COLO668 (cell line): ENCODE results near the gene PAM16.
"Not testable (repeated sequence)": the region's sequence is repeated elsewhere in the genome, so short reads cannot be mapped to it uniquely, and the experiment has no call there.

Experiments
- DNase-seq: peaks from one replicate; lab custom pipeline; 2025; ENCODE audit not compliant: unreplicated experiment; lab: John Stamatoyannopoulos, UW

PAM16 gene

DNA sequence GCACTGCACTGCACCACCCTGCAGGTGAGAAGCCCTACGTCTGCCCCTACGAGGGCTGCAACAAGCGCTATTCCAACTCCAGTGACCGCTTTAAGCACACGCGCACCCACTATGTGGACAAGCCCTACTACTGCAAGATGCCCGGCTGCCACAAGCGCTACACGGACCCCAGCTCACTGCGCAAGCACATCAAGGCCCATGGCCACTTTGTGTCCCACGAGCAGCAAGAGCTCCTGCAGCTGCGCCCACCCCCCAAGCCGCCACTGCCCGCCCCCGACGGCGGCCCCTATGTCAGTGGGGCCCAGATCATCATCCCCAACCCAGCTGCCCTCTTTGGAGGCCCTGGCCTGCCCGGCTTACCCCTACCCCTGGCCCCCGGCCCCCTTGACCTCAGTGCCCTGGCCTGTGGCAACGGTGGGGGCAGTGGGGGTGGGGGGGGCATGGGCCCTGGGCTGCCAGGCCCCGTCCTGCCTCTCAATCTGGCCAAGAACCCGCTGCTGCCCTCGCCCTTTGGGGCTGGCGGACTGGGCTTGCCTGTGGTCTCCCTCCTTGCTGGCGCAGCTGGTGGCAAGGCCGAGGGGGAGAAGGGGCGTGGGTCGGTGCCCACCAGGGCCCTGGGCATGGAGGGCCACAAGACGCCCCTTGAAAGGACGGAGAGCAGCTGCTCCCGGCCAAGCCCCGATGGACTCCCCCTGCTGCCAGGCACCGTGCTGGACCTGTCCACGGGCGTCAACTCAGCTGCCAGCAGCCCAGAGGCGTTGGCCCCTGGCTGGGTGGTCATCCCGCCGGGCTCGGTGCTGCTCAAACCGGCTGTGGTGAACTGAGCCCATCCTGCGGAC, 14.2 kb downstream of the PAM16 start:
- DNase-seq, result no peak

DNA sequence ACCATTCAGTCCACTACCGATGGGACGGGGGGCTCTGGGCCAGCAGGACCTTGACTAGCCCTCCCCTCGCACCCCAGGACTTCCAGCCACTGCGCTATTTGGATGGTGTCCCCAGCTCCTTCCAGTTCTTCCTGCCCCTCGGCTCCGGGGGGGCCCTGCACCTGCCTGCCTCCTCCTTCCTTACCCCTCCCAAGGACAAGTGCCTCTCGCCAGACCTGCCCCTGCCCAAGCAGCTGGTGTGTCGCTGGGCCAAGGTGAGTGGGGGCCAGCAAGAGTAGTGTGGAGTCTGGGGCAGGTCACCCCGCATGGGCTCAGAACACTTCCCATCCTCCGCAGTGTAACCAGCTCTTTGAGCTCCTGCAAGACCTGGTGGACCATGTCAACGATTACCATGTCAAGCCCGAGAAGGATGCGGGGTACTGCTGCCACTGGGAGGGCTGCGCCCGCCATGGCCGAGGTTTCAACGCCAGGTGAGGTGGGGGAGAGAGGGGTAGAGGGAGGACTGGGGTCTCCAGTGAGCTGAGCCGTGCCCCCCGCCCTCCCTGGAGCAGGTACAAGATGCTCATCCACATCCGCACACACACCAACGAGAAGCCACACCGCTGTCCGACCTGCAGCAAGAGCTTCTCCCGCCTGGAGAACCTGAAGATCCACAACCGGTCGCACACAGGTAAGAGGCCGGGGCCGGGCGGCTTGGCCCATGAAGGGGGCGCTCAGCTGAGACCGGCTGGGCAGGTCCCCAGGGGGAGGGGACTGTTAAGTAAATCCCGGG, 16.2 kb downstream of the PAM16 start:
- DNase-seq, result no peak

DNA sequence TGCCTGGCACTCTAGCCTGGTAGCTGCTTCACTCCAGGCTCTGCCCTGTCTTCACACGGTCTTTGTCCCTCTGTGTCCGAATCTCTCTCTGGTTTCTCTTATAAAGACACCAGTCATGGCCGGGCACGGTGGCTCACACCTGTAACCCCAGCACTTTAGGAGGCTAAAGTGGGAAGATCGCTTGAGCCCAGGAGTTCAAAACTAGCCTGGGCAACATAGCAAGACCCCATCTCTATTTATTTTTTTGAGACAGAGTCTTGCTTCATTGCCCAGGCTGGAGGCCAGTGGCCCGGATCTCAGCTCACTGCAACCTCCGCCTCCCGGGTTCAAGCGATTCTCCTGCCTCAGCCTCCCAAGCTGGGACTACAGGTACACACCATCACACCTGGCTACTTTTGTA, 17.4 kb downstream of the PAM16 start:
- DNase-seq, result not testable (repeated sequence)

GRCh38 chr16:4333308-4333638, 17.8 kb downstream of the PAM16 start:
- DNase-seq, result no peak

DNA sequence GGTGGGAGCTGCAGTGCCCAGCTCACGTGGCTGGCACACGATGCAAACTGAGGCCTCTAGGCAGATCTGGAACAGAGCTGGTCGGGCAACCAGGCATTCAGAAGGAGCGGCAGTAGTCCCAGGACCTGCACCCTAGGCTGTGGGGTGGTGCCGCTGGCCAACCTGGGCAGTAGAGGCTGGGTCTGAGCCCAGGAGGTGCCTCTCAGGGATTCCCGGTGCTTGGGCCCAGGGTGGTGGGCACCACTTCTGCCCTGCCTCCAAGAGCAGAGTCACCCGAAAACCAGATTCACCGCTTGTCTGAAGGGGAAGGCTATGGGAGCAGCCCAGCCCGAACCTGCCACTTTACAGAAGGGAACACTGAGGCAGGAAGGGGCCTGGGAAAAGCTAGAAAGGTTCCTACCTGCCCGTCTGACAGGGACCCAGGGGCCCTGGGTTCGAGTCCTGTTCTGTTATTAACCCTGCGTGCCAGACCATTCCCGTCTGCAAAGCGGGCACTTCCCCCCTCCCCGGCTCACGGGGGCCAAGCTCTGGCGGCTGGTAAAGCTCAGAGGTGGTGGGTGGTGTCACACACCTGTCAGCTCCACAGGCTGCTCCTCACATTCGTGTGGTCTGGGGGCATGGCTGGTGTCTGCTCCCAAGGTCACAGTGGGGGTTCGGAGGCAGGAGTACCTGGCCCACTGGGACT, 18.4 kb downstream of the PAM16 start:
- no peak for DNase-seq

DNA sequence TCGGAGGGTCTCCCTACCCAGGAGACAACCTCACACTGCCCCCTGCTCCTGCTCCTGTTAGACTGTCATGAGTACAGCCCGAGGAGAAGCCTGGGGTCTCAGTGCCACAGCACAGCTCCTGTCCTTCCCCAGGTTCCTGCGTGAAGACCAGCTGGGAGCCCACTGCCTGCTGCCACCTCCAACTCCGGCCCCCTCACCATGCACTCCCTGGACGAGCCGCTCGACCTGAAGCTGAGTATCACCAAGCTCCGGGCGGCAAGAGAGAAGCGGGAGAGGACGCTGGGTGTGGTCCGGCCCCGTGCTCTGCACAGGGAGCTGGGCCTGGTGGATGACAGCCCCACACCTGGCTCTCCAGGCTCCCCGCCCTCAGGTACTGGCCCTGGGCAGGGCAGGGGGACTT, 19.0 kb downstream of the PAM16 start:
- DNase-seq, result no peak

GRCh38 chr16:4330277-4330874, 20.7 kb downstream of the PAM16 start:
- peak; percentile 75 for DNase-seq

- DNase-seq, result peak; percentile 48
Observed at GRCh38 chr16:4328782-4329775, 22.0 kb downstream of the PAM16 start.

DNA sequence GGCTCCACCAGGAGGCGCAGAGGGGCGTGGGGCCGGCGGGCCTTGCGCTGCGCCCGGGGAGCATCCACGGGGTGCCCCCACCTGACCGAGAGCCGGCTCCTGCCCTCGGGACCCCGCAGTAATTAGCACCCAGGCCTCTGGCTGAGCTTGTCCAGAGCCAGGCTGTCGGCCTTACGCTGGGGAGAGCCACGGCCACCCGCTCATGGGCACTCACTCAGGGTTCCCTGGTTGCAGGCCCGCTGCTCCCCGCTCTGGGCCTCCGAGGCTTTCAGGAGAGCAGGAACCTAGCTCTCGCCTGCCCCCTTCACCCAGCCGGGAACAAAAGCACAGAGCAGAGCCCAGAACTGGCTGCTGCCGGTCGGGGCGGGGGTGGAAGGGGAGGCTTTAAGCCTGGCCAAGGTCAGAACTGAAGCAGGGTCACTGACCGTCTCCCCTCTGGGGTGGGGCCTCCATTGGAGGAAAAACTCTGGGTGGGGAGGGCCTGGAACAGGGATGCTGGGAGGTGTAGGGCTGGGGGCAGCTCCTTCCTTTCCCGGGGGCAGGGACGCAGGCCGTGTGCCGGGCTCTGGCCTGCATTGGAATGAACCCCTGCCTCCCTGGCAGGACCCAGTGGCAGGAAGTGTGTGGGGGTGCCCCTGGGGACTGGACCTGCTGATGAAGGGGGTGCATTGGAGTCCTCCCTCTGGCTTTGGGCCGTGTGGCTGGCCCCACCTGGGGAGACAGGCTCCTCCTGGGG, 22.9 kb downstream of the PAM16 start:
- peak; percentile 80 for DNase-seq

- DNase-seq, result peak; percentile 33
Observed at GRCh38 chr16:4327386-4328045, 23.6 kb downstream of the PAM16 start.

- no peak for DNase-seq
Observed at GRCh38 chr16:4325253-4325758, 25.8 kb downstream of the PAM16 start.

- DNase-seq, result no peak
Observed at GRCh38 chr16:4324492-4325252, 26.4 kb downstream of the PAM16 start.

DNA sequence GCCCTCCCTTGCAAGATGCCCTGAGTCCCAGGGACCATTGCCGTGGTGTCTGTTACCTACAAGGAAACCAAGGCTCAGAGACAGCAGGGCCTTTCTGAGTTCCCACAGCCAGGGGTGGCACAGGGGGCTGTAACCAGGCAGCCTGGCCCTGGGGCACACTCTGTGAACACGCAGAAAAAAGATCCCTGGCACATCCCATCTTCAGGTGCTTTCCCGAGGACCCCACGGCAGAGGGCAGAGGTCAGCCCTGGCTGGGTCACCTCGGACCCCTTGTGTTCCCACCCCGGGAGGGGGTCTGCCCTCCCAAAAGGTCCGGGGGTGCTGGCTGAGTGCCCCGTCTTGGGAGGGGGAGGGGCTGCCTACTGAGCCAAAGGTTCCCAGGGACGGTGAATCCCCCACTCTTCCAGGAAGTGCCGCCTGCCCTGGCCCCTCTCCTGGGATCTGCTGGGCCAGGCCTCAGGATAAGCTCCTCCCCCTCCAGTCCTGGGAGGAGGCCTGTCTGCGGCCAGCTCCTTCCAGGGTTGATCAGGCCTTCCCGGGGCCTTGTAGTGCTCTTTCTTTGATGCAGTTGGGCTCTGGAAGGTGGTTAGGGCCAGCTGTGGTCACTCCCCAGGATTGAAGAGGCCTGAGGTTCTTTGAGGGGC, 27.2 kb downstream of the PAM16 start:
- DNase-seq, result peak; percentile 10

- DNase-seq, result peak; percentile 14
Observed at GRCh38 chr16:4323071-4323844, 27.9 kb downstream of the PAM16 start.

DNA sequence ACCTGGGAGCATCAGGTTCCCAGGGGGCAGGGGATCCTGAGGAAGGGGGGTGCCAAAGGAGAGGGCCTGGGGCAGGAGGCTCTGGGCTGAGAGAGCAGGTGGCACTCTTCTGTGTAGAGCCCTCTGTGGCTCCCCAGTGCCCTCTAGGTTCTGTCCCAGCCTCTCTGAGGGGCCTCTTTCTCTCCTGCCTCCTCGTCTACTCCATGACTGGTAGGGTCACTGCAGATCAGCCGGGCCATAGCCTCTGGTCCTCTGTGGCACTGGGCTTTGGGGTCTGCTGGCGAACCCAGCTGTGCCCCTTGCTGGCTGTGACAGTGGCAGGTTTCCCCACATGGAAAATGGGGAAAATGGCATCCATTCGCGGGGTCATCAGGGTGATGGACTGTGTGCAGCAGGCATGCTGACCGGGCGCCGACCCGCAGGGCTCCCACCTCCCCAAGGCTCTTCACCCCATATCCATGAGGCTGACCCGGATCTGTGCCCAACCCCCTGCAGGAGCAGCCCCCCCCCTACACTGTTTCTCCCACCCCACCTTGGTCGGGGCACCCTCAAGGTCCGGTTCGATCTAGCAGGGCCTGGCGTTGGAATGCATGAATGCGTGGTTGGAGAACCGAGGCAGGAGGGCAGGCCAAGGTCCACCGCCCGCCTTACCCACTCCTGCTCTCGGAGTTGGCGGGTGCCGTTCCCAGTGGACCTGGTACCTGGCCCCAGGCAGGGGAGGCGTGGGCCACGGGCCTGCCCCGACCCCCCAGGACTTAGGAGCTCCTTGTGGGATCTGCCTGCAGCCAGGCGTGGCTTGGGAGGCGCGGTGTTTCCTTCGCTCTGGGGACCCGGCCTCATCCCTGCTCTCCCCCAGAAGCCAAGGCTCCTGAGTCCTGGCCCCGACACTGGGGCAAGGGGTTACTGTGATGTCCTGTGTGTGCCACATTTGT, 28.7 kb downstream of the PAM16 start:
- no peak for DNase-seq
